ENCODE data around the gene ELOVL6.

The ELOVL6 gene

GRCh38 chr4:110142461-110142860 lies 56.0 kb downstream of the ELOVL6 start:
- no peak overlapping the region for H3K27ac ChIP-seq
- ChIA-PET CTCF (no interaction called here), POLR2A (ENCODE audit: low non-redundant PET) (no interaction called here)
- DNase-seq (ENCODE audit: low spot score) = no peak
- no peak for TF ChIP-seq CTCF (conservative IDR thresholded peaks at IDR 0.05; ENCODE audit: low read depth)

GRCh38 chr4:110139815-110140214 lies 58.6 kb downstream of the ELOVL6 start:
- no peak for DNase-seq (ENCODE audit: low spot score)
- no peak overlapping the region for H3K27ac ChIP-seq
- ChIA-PET CTCF (no interaction called here), POLR2A (ENCODE audit: low non-redundant PET) (no interaction called here)
- TF ChIP-seq CTCF (conservative IDR thresholded peaks at IDR 0.05; ENCODE audit: low read depth) = no peak

- ChIA-PET POLR2A (ENCODE audit: low non-redundant PET) (no interaction called here), CTCF (no interaction called here)
- no peak overlapping the region for H3K27ac ChIP-seq
- no peak for TF ChIP-seq CTCF (conservative IDR thresholded peaks at IDR 0.05; ENCODE audit: low read depth)
- DNase-seq (ENCODE audit: low spot score) = no peak
These were observed 59.3 kb downstream of the ELOVL6 start for GRCh38 chr4:110139111-110139510.

- ChIA-PET CTCF (interaction anchor here (0.7 kb wide), 1 partner anchor 17 kb away, joined by 5 read pairs; no protein-coding TSS in a partner anchor), POLR2A (ENCODE audit: low non-redundant PET) (no interaction called here)
- DNase-seq (ENCODE audit: low spot score) = no peak
- no peak for TF ChIP-seq CTCF (conservative IDR thresholded peaks at IDR 0.05; ENCODE audit: low read depth)
- H3K27ac ChIP-seq = no peak overlapping the region
These were observed 59.9 kb downstream of the ELOVL6 start for GRCh38 chr4:110138551-110138950.

- TF ChIP-seq CTCF (conservative IDR thresholded peaks at IDR 0.05; ENCODE audit: low read depth) = no peak
- ChIA-PET POLR2A (ENCODE audit: low non-redundant PET) (no interaction called here), CTCF (interaction anchor here (0.7 kb wide), 1 partner anchor 18 kb away, joined by 5 read pairs; no protein-coding TSS in a partner anchor)
- H3K27ac ChIP-seq = no peak overlapping the region
- no peak for DNase-seq (ENCODE audit: low spot score)
These were observed 60.6 kb downstream of the ELOVL6 start for GRCh38 chr4:110137829-110138228.

GRCh38 chr4:110135523-110135922 lies 62.9 kb downstream of the ELOVL6 start:
- ChIA-PET POLR2A (ENCODE audit: low non-redundant PET) (no interaction called here), CTCF (no interaction called here)
- H3K27ac ChIP-seq = no peak overlapping the region
- no peak for DNase-seq (ENCODE audit: low spot score)
- no peak for TF ChIP-seq CTCF (conservative IDR thresholded peaks at IDR 0.05; ENCODE audit: low read depth)

- no peak for DNase-seq (ENCODE audit: low spot score)
- POLR2A ChIA-PET (ENCODE audit: low non-redundant PET) = no interaction called here
- CTCF ChIA-PET = no interaction called here
- TF ChIP-seq CTCF (conservative IDR thresholded peaks at IDR 0.05; ENCODE audit: low read depth) = no peak
- H3K27ac ChIP-seq = no peak overlapping the region
These were observed 63.3 kb downstream of the ELOVL6 start for GRCh38 chr4:110135076-110135475.

All from RWPE1 (cell line).